Suppressor macrophage (primary cell): Measurements from ENCODE around the gene PRR5.
"Not testable (repeated sequence)": the region's sequence is repeated elsewhere in the genome, so short reads cannot be mapped to it uniquely, and the experiment has no call there.

Experiments
- DNase-seq, 4 experiments: peaks; one replicate each; pipeline ENCODE4 v3.0.0-alpha.2; 2020 to 2022

The PRR5 gene

GRCh38 chr22:44736581-44737405, 34.8 kb downstream of the PRR5 start:
- no peak for DNase-seq

- DNase-seq = no peak
These were observed 35.7 kb downstream of the PRR5 start for GRCh38 chr22:44737406-44738346.

- no peak for DNase-seq
These were observed 36.3 kb downstream of the PRR5 start for GRCh38 chr22:44738347-44738715.

DNA sequence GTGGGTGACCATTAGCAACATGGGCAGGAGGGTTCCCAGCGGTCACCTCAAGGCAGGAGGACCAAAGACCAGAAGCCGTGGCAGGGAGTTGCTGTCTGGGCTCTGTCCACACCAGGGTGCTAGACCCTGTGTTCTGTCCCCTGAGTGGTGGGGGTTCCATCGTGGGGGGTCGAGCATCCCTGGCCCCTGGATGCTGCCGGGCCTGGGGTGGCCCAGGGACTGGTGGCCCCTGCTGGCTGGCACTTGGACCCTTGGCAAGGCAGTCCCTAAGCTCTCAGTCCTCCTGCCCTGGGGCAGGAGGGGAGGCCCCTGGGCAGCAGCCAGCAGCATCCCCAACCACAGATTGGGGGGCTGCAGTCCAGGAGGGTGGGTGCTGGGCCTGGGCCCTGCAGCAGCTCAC, 37.0 kb downstream of the PRR5 start:
- DNase-seq = no peak

DNA sequence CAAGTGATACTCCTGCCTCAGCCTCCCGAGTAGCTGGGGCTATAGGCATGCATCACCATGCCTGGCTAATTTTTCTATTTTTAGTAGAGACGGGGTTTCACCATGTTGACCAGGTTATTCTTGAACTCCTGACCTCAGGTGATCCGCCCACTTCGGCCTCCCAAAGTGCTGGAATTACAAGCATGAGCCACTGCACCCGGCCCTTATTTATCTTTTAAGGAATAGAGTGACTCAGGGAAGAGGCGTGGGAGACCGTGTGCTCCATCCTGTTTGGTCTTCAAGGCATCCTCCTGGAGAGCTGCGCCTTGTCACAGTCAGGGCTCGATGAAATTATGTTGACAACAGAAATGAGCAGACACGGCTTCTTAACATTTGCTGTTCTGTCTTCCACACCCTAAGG, 37.7 kb downstream of the PRR5 start:
- not testable (repeated sequence) for DNase-seq

- DNase-seq = no peak
These were observed 38.3 kb downstream of the PRR5 start for GRCh38 chr22:44740307-44740706.

- no peak for DNase-seq
These were observed 39.9 kb downstream of the PRR5 start for GRCh38 chr22:44741929-44742328.

- no peak for DNase-seq
These were observed 41.2 kb downstream of the PRR5 start for GRCh38 chr22:44743247-44743646.

DNA sequence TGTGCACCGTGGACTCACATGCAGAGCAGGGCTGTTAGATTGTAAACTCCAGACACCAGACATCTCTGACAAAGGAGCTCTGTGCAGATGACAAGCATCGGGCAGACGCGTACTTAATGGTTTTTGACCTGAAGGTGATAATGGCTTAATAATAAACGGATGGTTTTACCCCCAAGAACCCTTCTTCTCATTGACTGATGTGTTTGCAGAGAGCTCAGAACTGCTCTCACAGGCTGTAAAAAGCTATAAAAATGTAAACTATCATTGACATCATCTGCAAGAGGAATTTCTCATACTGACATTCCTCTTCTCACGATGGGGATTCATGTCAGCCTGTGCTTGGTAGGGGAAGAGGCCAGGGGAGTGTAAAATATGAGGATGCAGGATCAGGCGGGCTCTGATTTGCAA, 41.8 kb downstream of the PRR5 start:
- no peak for DNase-seq

- no peak for DNase-seq
These were observed 44.1 kb downstream of the PRR5 start for GRCh38 chr22:44745853-44746789.

- not testable (repeated sequence) for DNase-seq
These were observed 45.8 kb downstream of the PRR5 start for GRCh38 chr22:44747784-44748127.

DNA sequence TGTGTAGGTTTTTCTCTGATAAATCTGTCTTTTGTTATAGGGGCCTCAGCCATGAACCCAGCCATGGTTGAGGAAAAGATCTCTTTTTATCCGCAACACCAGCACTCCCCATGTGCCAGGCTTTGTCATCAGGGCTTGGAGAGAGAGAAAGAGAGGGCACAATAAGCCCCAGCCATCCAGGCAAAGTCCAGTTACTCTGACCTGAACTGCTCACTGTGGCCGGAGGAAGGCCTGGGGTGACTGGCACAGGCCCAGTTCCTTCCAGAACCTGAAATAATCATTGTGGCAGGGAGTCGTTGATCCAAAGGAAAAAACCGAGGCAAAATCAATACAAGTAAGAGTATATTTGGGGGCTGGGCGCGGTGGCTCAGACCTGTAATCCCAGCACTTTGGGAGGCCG, 46.5 kb downstream of the PRR5 start:
- no peak for DNase-seq

DNA sequence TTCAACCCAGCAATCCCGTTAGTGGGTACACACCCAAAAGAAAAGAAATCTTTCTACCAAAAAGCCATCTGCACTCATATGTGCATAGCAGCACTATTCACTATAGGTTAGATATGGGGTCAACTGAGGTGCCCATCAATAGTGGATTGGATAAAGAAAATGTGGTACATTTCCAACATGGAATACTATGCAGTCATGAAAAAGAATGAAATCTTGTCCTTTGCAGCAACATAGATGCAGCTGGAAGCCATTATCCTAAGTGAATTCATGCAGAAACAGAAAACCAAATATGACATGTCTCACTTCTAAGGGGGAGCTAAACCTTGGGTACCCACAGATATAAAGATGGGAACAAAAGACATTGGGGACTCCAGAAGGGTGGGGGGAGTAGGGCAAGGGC, 48.5 kb downstream of the PRR5 start:
- DNase-seq = no peak

- no peak for DNase-seq
These were observed 50.5 kb downstream of the PRR5 start, which contains the start of gene ARHGAP8 for GRCh38 chr22:44752285-44753188. Gene ARHGAP8 (plus strand): TSS chr22:44752575. CDS start chr22:44786528, 33,953 bp downstream.

- no peak for DNase-seq
These were observed 51.4 kb downstream of the PRR5 start for GRCh38 chr22:44753189-44754042.

GRCh38 chr22:44754998-44755397, 53.0 kb downstream of the PRR5 start:
- DNase-seq = no peak

GRCh38 chr22:44755417-44755816, 53.4 kb downstream of the PRR5 start:
- no peak for DNase-seq

DNA sequence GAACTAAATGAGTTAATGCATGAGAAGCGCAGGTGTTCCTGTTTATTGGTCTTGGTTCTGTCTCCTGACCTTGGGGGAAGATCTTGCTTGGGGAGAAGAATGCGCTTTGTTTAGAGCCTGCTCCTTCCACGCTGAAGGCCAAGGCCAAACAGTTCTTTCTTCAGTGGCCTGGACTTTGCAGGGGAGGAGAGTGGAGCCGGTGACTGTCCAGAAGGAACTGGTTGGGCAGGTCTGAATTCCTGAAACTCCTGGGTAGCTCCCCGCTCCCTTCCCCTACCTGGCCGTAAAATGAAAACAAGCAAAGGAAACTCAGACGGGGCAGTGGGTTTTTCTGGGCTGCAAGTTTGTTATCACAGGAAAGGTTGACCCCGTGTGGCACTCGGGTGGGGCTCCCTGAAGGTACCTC, 54.0 kb downstream of the PRR5 start:
- DNase-seq = no peak

GRCh38 chr22:44758344-44758973, 56.5 kb downstream of the PRR5 start:
- DNase-seq = no peak

- DNase-seq = no peak
These were observed 57.0 kb downstream of the PRR5 start for GRCh38 chr22:44759001-44759400.
